ENCODE measurements around the gene DLG2. TPM values are rescaled to one million over a fixed set of nuclear protein-coding genes. Genes with fewer than 3 reads are reported as not detected.

The DLG2 gene
- total and polyA plus RNA-seq, 4 experiments from 2014 or later, result 0.78 to 2.7 (median 1.9) TPM

DNA sequence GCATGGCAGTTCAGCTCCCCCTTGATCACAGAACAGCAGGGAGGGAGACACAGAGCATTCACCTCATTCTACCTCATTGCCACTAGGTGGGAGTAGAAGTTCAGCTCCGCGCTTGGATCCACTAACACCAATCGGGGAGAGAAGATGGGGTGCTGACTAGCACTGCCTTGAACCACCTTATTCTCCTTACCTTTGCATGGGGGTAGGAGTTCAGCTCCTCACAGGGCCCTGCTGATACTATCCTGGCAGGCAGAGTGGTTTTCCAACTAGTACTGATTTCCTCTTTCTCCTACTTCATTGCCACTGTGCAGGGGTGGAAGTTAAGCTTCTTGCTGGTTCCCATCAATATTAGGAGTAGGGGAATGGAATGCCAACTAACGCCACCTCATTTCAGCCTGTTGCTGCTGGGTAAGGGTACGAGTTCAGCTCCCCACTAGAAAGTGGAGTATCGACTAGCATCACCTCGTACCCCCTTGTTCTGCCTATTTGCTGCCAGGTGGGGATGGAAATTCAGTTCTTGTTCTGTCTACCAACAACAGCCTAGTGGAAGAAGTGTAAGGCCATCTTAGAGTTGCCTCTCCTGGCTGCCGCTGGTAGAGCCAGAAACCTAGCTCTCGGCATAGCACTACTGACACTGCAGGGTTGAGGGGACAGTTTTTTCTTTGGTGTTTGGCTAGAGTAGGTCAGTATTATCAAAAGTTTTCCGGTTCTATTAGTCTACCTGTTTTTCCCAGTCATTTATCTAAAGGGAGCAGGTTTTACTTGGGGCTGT is 1790.1 kb downstream of the DLG2 start:
- ChIA-PET POLR2A (ENCODE audit: partially characterized antibody) (no interaction called here), CTCF (ENCODE audit: partially characterized antibody) (interaction anchor here (0.9 to 1.2 kb wide), 2 partner anchors 8 to 14 kb away, joined by 3 read pairs; no protein-coding TSS in a partner anchor)
- intact Hi-C loops (cut with micrococcal nuclease), result no loop called here
- peaks cover 1 to 4% of the 10 kb centered on the region in 2 donors for H3K27me3 Mint-ChIP-seq
- no peak for DNase-seq
- no peak overlapping the region for H3K4me3 Mint-ChIP-seq
- Histone ChIP-seq H3K4me1 (ENCODE audit: insufficient read depth, low read length) (no peaks in the 10 kb centered on the region), H3K27me3 (ENCODE audit: insufficient read depth, low read length) (peaks cover 4% of the 10 kb centered on the region), H3K27ac (ENCODE audit: low read depth, low read length) (no peak overlapping the region), H3K9me3 (ENCODE audit: control insufficient read depth in 1 of 2, low read length in 2 of 2) (no peaks in the 10 kb centered on the region), H3K4me3 (ENCODE audit: low read length in 2 of 2) (no peak overlapping the region), H3K36me3 (ENCODE audit: insufficient read depth, low read length) (no peaks in the 10 kb centered on the region)
- peaks cover 0 to 3% (median 0%) of the 10 kb centered on the region in 8 donors for H3K9me3 Mint-ChIP-seq
- no peaks in the 10 kb centered on the region for H3K36me3 Mint-ChIP-seq
- H3K27ac Mint-ChIP-seq, result no peak overlapping the region
- H3K4me1 Mint-ChIP-seq, result no peaks in the 10 kb centered on the region

DNA sequence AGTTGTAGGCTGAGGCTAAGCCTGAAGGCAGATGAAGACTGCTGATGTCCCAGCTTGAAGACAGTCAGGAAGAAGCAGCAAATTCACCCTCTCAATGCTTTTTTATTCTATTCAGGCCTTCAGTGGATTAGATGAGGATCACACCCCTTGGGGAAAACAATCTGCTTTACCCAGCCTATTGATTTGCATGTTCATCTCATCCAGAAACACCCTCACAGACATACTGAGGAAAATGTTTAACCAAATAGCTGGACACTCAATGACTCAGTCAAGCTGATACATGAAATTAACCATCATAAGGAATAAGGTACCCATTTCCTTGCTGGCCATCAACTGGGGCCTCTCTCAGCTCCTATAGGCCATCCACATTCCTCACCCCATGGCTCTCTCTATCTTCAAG is 1791.1 kb downstream of the DLG2 start:
- no peak overlapping the region for H3K27ac Mint-ChIP-seq
- no peaks in the 10 kb centered on the region for H3K4me1 Mint-ChIP-seq
- peaks cover 4% of the 10 kb centered on the region for H3K27me3 ChIP-seq (ENCODE audit: insufficient read depth, low read length)
- intact Hi-C loops (cut with micrococcal nuclease), result no loop called here
- H3K4me3 Mint-ChIP-seq, result no peak overlapping the region
- peaks cover 2 to 3% of the 10 kb centered on the region in 2 donors for H3K27me3 Mint-ChIP-seq
- no peaks in the 10 kb centered on the region for H3K9me3 ChIP-seq (ENCODE audit: control insufficient read depth in 1 of 2, low read length in 2 of 2)
- no peaks in the 10 kb centered on the region for H3K36me3 ChIP-seq (ENCODE audit: insufficient read depth, low read length)
- no peak overlapping the region for H3K27ac ChIP-seq (ENCODE audit: low read depth, low read length)
- no peaks in the 10 kb centered on the region for H3K36me3 Mint-ChIP-seq
- DNase-seq, result no peak
- H3K9me3 Mint-ChIP-seq, result peaks cover 0 to 3% (median 0%) of the 10 kb centered on the region in 8 donors
- ChIA-PET POLR2A (ENCODE audit: partially characterized antibody) (no interaction called here), CTCF (ENCODE audit: partially characterized antibody) (interaction anchor here (0.9 to 1.2 kb wide), 2 partner anchors 9 to 13 kb away, joined by 3 read pairs; no protein-coding TSS in a partner anchor)
- H3K4me1 ChIP-seq (ENCODE audit: insufficient read depth, low read length), result no peaks in the 10 kb centered on the region
- H3K4me3 ChIP-seq (ENCODE audit: low read length in 2 of 2), result no peak overlapping the region

DNA sequence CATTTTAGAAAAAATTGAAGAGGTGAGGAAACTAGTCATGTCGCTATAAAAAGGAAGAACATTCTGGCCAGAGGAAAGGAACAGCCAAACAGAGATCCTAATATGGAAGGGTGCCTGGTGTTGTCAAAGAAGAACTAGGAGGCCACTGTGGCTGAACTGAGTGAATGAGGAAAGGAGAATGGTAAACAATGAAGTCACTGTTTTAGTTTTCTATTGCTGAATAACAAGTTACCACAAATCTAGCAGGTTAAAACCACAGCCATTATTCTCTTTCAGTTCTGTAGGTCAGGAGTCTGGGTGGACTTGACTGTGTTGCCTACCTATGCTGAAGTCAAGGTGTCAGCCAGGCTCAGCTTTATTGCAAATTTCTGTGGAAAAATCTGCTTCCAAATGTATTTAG is 1791.7 kb downstream of the DLG2 start:
- POLR2A ChIA-PET (ENCODE audit: partially characterized antibody), result no interaction called here
- no peaks in the 10 kb centered on the region for H3K36me3 Mint-ChIP-seq
- Histone ChIP-seq H3K27ac (ENCODE audit: low read depth, low read length) (no peak overlapping the region), H3K27me3 (ENCODE audit: insufficient read depth, low read length) (peaks cover 4% of the 10 kb centered on the region), H3K9me3 (ENCODE audit: control insufficient read depth in 1 of 2, low read length in 2 of 2) (no peaks in the 10 kb centered on the region), H3K4me3 (ENCODE audit: low read length in 2 of 2) (no peak overlapping the region), H3K36me3 (ENCODE audit: insufficient read depth, low read length) (no peaks in the 10 kb centered on the region), H3K4me1 (ENCODE audit: insufficient read depth, low read length) (no peaks in the 10 kb centered on the region)
- intact Hi-C loops (cut with micrococcal nuclease), result no loop called here
- H3K4me3 Mint-ChIP-seq, result no peak overlapping the region
- peaks cover 0 to 3% of the 10 kb centered on the region in 2 donors for H3K27me3 Mint-ChIP-seq
- no peaks in the 10 kb centered on the region for H3K4me1 Mint-ChIP-seq
- H3K27ac Mint-ChIP-seq, result no peak overlapping the region
- H3K9me3 Mint-ChIP-seq, result peaks cover 0 to 3% (median 0%) of the 10 kb centered on the region in 8 donors
- CTCF ChIA-PET (ENCODE audit: partially characterized antibody), result no interaction called here
- no peak for DNase-seq

DNA sequence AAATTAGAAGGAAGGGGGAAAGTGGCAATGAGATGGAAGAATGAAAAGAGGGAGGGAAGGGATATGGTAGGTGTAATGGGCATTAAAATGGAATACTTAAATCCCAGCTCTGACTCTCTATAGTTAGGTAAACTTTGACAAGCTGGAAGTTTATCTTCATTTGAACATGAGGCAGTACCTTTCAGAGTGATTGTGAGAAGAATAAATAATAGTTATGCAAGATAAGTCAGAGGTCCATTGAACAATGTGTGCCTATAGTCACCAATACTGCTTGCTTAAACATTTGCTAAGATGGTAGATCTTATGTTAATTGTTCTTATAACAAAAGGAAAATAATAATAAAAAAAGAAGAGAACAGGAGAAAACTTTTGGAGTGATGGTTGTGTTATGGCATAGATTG is 1795.2 kb downstream of the DLG2 start:
- no peaks in the 10 kb centered on the region for H3K27me3 ChIP-seq (ENCODE audit: insufficient read depth, low read length)
- POLR2A ChIA-PET (ENCODE audit: partially characterized antibody), result no interaction called here
- intact Hi-C loops (cut with micrococcal nuclease), result no loop called here
- H3K36me3 Mint-ChIP-seq, result no peaks in the 10 kb centered on the region
- no peaks in the 10 kb centered on the region for H3K9me3 ChIP-seq (ENCODE audit: control insufficient read depth in 1 of 2, low read length in 2 of 2)
- H3K27me3 Mint-ChIP-seq, result peaks cover 0 to 3% of the 10 kb centered on the region in 2 donors
- H3K27ac ChIP-seq (ENCODE audit: low read depth, low read length), result no peak overlapping the region
- H3K9me3 Mint-ChIP-seq, result no peaks in the 10 kb centered on the region
- H3K4me1 ChIP-seq (ENCODE audit: insufficient read depth, low read length), result no peaks in the 10 kb centered on the region
- H3K4me3 ChIP-seq (ENCODE audit: low read length in 2 of 2), result no peak overlapping the region
- peaks cover 0 to 2% (median 0%) of the 10 kb centered on the region in 4 donors for H3K4me1 Mint-ChIP-seq
- CTCF ChIA-PET (ENCODE audit: partially characterized antibody), result interaction anchor here (0.7 kb wide), 1 partner anchor 237 kb away, joined by 3 read pairs; no protein-coding TSS in a partner anchor
- no peak overlapping the region for H3K27ac Mint-ChIP-seq
- DNase-seq, result no peak
- H3K4me3 Mint-ChIP-seq, result no peak overlapping the region
- H3K36me3 ChIP-seq (ENCODE audit: insufficient read depth, low read length), result no peaks in the 10 kb centered on the region

DNA sequence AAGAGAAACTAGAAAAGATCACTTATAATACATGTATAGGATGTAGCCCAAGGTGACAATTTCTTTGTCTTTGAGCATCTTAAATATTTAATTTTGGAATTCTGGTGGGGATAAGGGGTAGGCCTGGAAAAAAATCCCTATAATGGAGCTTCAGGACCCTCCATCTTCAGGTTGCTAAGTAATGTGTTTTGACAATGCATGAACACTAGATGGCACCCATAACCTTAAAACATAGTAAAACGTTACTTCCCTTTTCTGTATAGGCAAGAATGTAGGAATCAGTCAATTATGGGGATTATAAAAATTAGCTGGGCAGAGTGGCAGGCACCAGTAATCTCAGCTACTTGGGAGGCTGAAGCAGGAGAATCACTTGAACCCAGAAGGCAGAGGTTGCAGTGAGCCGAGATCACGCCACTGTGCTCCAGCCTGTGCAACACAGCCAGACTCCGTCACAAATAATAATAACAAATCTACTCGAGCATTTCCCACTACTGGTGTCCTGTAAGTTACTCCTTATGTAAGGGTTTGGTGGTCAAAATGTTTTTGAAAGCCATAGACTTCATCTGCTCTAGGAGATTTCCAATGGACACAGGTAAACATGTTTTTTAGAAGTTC is 1799.1 kb downstream of the DLG2 start:
- CTCF ChIA-PET (ENCODE audit: partially characterized antibody), result no interaction called here
- Histone ChIP-seq H3K36me3 (ENCODE audit: insufficient read depth, low read length) (no peaks in the 10 kb centered on the region), H3K9me3 (ENCODE audit: control insufficient read depth in 1 of 2, low read length in 2 of 2) (no peaks in the 10 kb centered on the region), H3K4me3 (ENCODE audit: low read length in 2 of 2) (no peak overlapping the region), H3K27me3 (ENCODE audit: insufficient read depth, low read length) (no peaks in the 10 kb centered on the region), H3K27ac (ENCODE audit: low read depth, low read length) (no peak overlapping the region), H3K4me1 (ENCODE audit: insufficient read depth, low read length) (no peaks in the 10 kb centered on the region)
- no peak overlapping the region for H3K27ac Mint-ChIP-seq
- intact Hi-C loops (cut with micrococcal nuclease), result loop anchor here (5.0 kb wide), 1 partner anchor 734 kb away; no protein-coding TSS in a partner anchor
- no peak for DNase-seq
- H3K9me3 Mint-ChIP-seq, result no peaks in the 10 kb centered on the region
- H3K27me3 Mint-ChIP-seq, result peaks cover 0 to 5% of the 10 kb centered on the region in 2 donors
- peaks cover 0 to 2% (median 0%) of the 10 kb centered on the region in 4 donors for H3K4me1 Mint-ChIP-seq
- POLR2A ChIA-PET (ENCODE audit: partially characterized antibody), result no interaction called here
- no peaks in the 10 kb centered on the region for H3K36me3 Mint-ChIP-seq
- H3K4me3 Mint-ChIP-seq, result no peak overlapping the region

DNA sequence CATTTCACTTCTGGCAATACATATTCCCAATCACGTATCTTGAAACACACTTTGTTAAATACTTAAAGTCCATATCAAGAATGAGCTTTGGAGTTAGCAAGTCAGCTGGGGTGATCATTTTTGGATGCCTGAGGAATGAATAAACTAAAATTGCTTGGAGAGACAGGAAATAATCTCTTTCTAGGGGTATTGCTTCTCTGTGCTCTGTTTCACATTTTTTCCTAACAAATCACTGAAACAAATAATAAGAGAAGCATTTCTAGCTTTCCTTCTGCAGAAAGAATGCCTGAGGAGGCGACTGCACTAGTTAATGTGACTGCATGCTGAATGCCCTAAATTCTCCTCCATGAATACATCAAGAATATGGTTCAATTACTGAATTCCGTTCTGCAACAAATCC is 1799.6 kb downstream of the DLG2 start:
- no peaks in the 10 kb centered on the region for H3K4me1 ChIP-seq (ENCODE audit: insufficient read depth, low read length)
- CTCF ChIA-PET (ENCODE audit: partially characterized antibody), result no interaction called here

DNA sequence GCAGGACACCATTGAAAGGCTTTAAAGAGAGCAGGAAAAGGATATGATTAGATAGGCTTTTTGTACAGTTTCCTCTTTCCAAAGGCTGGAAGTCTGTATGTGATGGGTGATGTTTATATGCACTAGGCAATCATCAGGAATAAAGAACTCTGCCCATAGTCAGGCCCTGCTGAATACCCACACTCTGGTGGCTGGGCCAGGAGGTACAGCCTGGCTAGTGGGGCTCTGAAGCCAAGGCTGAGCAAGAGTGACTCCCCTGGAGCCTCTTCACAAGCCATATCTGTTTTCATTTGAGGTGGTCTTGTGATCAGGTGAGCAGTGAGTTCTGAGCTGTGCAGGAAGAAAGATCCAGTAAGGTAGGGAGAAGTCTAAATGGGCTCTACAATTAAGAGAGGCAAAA is 1801.1 kb downstream of the DLG2 start:
- CTCF ChIA-PET (ENCODE audit: partially characterized antibody), result no interaction called here
- POLR2A ChIA-PET (ENCODE audit: partially characterized antibody), result no interaction called here
- H3K9me3 ChIP-seq (ENCODE audit: control insufficient read depth in 1 of 2, low read length in 2 of 2), result no peaks in the 10 kb centered on the region
- no peaks in the 10 kb centered on the region for H3K36me3 ChIP-seq (ENCODE audit: insufficient read depth, low read length)
- no peak overlapping the region for H3K4me3 ChIP-seq (ENCODE audit: low read length in 2 of 2)
- Mint-ChIP-seq H3K9me3 (no peaks in the 10 kb centered on the region), H3K4me1 (peaks cover 0 to 2% (median 0%) of the 10 kb centered on the region in 4 donors), H3K4me3 (no peak overlapping the region), H3K27me3 (peaks cover 0 to 2% of the 10 kb centered on the region in 2 donors), H3K36me3 (no peaks in the 10 kb centered on the region), H3K27ac (no peak overlapping the region)
- intact Hi-C loops (cut with micrococcal nuclease), result loop anchor here (5.0 kb wide), 1 partner anchor 736 kb away; no protein-coding TSS in a partner anchor
- no peaks in the 10 kb centered on the region for H3K27me3 ChIP-seq (ENCODE audit: insufficient read depth, low read length)
- DNase-seq, result no peak
- H3K27ac ChIP-seq (ENCODE audit: low read depth, low read length), result no peak overlapping the region
- H3K4me1 ChIP-seq (ENCODE audit: insufficient read depth, low read length), result no peaks in the 10 kb centered on the region

More for the DNA sequence above, 1799.6 kb downstream of the DLG2 start:
- no peaks in the 10 kb centered on the region for H3K9me3 Mint-ChIP-seq
- DNase-seq, result no peak
- H3K27me3 Mint-ChIP-seq, result peaks cover 0 to 5% of the 10 kb centered on the region in 2 donors
- Histone ChIP-seq H3K36me3 (ENCODE audit: insufficient read depth, low read length) (no peaks in the 10 kb centered on the region), H3K27me3 (ENCODE audit: insufficient read depth, low read length) (no peaks in the 10 kb centered on the region), H3K27ac (ENCODE audit: low read depth, low read length) (no peak overlapping the region), H3K4me3 (ENCODE audit: low read length in 2 of 2) (no peak overlapping the region), H3K9me3 (ENCODE audit: control insufficient read depth in 1 of 2, low read length in 2 of 2) (no peaks in the 10 kb centered on the region)
- H3K27ac Mint-ChIP-seq, result no peak overlapping the region
- peaks cover 0 to 2% (median 0%) of the 10 kb centered on the region in 4 donors for H3K4me1 Mint-ChIP-seq
- H3K36me3 Mint-ChIP-seq, result no peaks in the 10 kb centered on the region
- intact Hi-C loops (cut with micrococcal nuclease), result loop anchor here (5.0 kb wide), 1 partner anchor 735 kb away; no protein-coding TSS in a partner anchor
- POLR2A ChIA-PET (ENCODE audit: partially characterized antibody), result no interaction called here
- H3K4me3 Mint-ChIP-seq, result no peak overlapping the region

Data from CD4-positive, alpha-beta memory T cell (primary cell).